Gastroesophageal sphincter (tissue), 3 donors: ENCODE results near the gene CTNNA2.

ENCODE experiments used
- POLR2AphosphoS5 ChIP-seq: sonication (generic); formaldehyde crosslinking; IDR thresholded peaks from one replicate; pipeline ENCODE4 v1.6.1; 2017; ENCODE audit warnings: antibody characterized with exemption
- TF ChIP-seq, protein P1 (sequence below), 4 experiments: fragments of 200-600 bp in 2 of 4; fragments of 450-650 bp in 2 of 4; sonication (generic) in 1 of 4; IDR thresholded peaks; one replicate each; pipeline ENCODE4 v1.5.1; 2017 to 2019; ENCODE audit warnings: antibody characterized with exemption in 4 of 4, mild to moderate bottlenecking in 2 of 4, moderate library complexity in 2 of 4

DNA sequence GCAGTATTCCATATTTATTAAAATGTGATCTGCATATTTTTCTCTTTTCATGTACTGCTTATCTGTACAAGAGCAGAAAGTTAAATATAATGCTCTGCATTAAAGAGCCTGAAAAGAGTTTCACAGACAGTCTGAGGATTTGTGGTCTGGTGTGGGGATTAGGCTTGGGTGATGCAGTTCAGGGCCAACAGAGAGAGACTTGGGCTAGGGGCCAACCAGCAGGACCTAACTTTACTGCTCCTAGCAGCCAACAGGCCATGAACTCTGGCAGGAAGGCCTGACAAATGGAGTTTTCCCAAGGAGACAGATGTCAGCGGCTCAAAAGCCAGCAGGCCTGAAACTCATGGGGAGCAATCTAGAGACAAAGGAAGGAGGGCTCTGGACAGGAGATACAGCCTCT, 622.1 kb downstream of the CTNNA2 start:
- TF ChIP-seq, protein P1, sequence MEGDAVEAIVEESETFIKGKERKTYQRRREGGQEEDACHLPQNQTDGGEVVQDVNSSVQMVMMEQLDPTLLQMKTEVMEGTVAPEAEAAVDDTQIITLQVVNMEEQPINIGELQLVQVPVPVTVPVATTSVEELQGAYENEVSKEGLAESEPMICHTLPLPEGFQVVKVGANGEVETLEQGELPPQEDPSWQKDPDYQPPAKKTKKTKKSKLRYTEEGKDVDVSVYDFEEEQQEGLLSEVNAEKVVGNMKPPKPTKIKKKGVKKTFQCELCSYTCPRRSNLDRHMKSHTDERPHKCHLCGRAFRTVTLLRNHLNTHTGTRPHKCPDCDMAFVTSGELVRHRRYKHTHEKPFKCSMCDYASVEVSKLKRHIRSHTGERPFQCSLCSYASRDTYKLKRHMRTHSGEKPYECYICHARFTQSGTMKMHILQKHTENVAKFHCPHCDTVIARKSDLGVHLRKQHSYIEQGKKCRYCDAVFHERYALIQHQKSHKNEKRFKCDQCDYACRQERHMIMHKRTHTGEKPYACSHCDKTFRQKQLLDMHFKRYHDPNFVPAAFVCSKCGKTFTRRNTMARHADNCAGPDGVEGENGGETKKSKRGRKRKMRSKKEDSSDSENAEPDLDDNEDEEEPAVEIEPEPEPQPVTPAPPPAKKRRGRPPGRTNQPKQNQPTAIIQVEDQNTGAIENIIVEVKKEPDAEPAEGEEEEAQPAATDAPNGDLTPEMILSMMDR (IDR thresholded peaks at IDR 0.05), result no peak
- TF ChIP-seq POLR2AphosphoS5, result no peak
